ENCODE measurements around the gene ACAT1.
"Not testable (repeated sequence)": the region's sequence is repeated elsewhere in the genome, so short reads cannot be mapped to it uniquely, and the experiment has no call there.

ACAT1 gene

GRCh38 chr11:108162878-108163277 lies 41.5 kb downstream of the ACAT1 start:
- not testable (repeated sequence) for H3K27ac Mint-ChIP-seq (ENCODE audit: low read depth); DNase-seq (ENCODE audit: low spot score in 2 of 2); ATAC-seq (replicated peaks; ENCODE audit: extremely low read depth, poor library complexity, severe bottlenecking); H3K9me3 Mint-ChIP-seq; H3K27me3 Mint-ChIP-seq; H3K4me1 Mint-ChIP-seq; H3K4me3 Mint-ChIP-seq
- peaks cover 31% of the 10 kb centered on the region for H3K36me3 Mint-ChIP-seq (ENCODE audit: insufficient read depth)

DNA sequence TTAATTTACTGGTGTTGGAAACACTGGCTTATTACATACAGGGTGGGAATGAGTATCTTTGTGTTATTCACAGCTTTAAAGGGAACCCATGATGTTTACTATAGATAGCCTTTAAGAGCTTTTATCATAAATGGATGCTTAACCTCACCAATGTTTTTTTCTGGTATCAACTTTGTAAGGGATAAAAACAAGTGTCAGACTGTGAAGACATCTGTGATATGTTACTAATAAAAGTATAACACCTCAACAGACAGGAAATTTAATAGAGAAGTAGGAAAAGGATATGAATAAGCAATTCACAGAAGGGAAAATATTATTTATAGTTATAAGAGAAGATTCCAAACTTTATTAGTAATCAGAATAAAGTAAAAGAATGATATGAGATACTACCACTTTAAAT lies 46.3 kb downstream of the ACAT1 start:
- Mint-ChIP-seq H3K27ac (ENCODE audit: low read depth) (peak overlapping the region; percentile 75), H3K4me3 (no peak overlapping the region), H3K4me1 (peaks cover 22% of the 10 kb centered on the region), H3K27me3 (no peaks in the 10 kb centered on the region), H3K9me3 (no peaks in the 10 kb centered on the region), H3K36me3 (ENCODE audit: insufficient read depth) (peaks cover 52% of the 10 kb centered on the region)
- DNase-seq (ENCODE audit: low spot score in 2 of 2) (no peak), ATAC-seq (replicated peaks; ENCODE audit: extremely low read depth, poor library complexity, severe bottlenecking) (no peak)

DNA sequence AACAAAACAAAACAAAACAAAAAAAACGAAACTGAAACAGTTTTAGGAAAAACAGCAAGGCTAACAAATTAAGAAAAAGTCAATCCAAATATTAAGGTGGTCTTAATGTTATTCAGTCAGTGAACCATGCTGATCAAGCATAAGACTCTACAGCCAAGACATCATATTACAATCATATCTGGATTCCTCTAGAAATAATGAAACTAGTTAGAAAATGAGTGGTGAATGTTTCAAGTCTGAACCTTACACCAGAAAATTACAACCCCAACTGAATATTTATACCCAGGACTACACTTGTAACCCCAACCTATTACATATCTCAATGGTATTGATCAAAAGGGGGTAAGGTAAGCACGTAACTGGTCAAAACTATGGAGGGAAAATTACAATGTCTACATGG lies 48.8 kb downstream of the ACAT1 start:
- Mint-ChIP-seq H3K27ac (ENCODE audit: low read depth) (peak overlapping the region; percentile 90), H3K27me3 (no peaks in the 10 kb centered on the region), H3K36me3 (ENCODE audit: insufficient read depth) (peaks cover 70% of the 10 kb centered on the region), H3K4me1 (peaks cover 23% of the 10 kb centered on the region), H3K9me3 (no peaks in the 10 kb centered on the region), H3K4me3 (peak overlapping the region; percentile 55)
- DNase-seq (ENCODE audit: low spot score in 2 of 2), result no peak
- no peak for ATAC-seq (replicated peaks; ENCODE audit: extremely low read depth, poor library complexity, severe bottlenecking)

GRCh38 chr11:108177570-108177969 lies 56.2 kb downstream of the ACAT1 start:
- Mint-ChIP-seq H3K27ac (ENCODE audit: low read depth) (no peak overlapping the region), H3K9me3 (no peaks in the 10 kb centered on the region), H3K4me3 (no peak overlapping the region), H3K36me3 (ENCODE audit: insufficient read depth) (peaks cover 72% of the 10 kb centered on the region), H3K27me3 (no peaks in the 10 kb centered on the region), H3K4me1 (peaks cover 11% of the 10 kb centered on the region)
- ATAC-seq (replicated peaks; ENCODE audit: extremely low read depth, poor library complexity, severe bottlenecking) (no peak), DNase-seq (ENCODE audit: low spot score in 2 of 2) (no peak)

DNA sequence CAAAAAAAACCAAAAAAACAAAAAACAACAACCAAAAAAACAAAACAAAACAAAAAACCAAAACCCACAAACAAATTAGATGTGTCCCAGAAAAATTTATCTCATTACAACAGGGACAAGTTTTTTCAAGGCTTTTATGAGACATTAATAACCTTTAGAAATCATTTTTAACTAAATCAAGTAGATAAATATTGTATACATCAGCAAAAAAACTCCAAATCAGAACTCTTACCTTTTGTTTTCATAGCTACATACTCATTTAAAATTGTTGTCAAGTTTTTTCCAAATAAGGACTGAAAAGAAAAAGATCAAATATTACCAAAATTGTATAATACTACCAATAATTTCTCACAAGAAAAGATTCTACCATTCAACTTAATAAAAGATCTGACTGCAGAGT lies 72.4 kb downstream of the ACAT1 start:
- Mint-ChIP-seq H3K4me1 (peaks cover 12% of the 10 kb centered on the region), H3K36me3 (ENCODE audit: insufficient read depth) (peaks cover 54% of the 10 kb centered on the region), H3K27me3 (no peaks in the 10 kb centered on the region), H3K27ac (ENCODE audit: low read depth) (no peak overlapping the region), H3K9me3 (no peaks in the 10 kb centered on the region), H3K4me3 (no peak overlapping the region)
- no peak for DNase-seq (ENCODE audit: low spot score in 2 of 2)
- ATAC-seq (replicated peaks; ENCODE audit: extremely low read depth, poor library complexity, severe bottlenecking), result no peak

GRCh38 chr11:108196901-108197300 lies 75.5 kb downstream of the ACAT1 start:
- Mint-ChIP-seq H3K27ac (ENCODE audit: low read depth) (no peak overlapping the region), H3K9me3 (no peaks in the 10 kb centered on the region), H3K4me1 (peaks cover 38% of the 10 kb centered on the region), H3K36me3 (ENCODE audit: insufficient read depth) (peaks cover 38% of the 10 kb centered on the region), H3K4me3 (no peak overlapping the region), H3K27me3 (no peaks in the 10 kb centered on the region)
- ATAC-seq (replicated peaks; ENCODE audit: extremely low read depth, poor library complexity, severe bottlenecking) (no peak), DNase-seq (ENCODE audit: low spot score in 2 of 2) (no peak)

All from central memory CD8-positive, alpha-beta T cell (primary cell).